Measurements from ENCODE around the gene RCN2.

Gene RCN2

DNA sequence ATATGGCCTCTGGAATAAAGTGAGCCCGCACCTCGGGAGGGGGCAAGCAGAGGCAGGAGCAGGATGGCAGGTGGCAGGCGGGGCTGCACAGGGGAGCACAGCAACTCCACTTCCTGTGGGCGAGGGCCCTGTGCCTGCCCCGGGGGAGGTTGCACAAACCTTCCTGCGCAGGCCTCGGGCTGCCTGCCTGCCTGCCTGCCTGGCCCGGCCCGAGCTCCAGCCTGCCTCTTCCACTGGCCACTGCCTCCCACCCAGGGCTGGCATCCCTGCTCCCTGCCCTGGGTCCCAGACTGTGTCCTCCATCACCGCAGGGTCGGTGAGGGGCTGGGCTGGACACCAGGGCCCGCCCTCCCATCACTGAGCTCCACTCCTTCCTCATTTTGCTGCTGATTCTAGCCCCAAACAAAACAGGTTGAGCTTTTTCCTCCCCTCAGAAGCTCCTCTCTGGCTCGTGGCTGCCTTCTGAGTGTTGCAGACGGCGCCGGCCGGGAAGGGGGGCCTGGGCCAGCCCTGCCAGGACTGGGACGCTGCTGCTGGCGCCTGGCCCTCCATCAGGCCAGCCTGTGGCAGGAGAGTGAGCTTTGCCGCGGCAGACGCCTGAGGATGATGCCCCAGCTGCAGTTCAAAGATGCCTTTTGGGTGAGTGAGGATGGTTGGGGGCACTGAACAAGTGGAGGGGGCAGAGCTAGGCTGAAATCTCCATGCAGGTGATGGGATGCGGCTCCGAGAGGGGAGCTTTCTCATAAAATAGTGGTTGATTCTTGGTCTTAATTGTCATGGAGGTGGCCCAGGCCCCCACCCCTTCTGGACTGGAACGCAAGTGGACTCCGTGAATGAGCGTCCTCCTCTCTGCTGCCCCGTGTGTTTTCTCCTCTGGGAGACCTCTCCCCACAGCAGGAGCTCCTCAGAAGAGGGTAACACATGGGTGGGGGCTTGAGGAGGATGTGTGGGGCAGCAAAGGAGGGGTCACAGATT lies 63.7 kb downstream of the RCN2 start, which contains the start of gene PSTPIP1:
Gene PSTPIP1, plus strand, starts transcription at position 156 of the 975 bp plus-strand sequence. Its CDS starts 448 bp downstream, at position 604.
- no peak for DNase-seq (ENCODE audit: low read depth)

DNA sequence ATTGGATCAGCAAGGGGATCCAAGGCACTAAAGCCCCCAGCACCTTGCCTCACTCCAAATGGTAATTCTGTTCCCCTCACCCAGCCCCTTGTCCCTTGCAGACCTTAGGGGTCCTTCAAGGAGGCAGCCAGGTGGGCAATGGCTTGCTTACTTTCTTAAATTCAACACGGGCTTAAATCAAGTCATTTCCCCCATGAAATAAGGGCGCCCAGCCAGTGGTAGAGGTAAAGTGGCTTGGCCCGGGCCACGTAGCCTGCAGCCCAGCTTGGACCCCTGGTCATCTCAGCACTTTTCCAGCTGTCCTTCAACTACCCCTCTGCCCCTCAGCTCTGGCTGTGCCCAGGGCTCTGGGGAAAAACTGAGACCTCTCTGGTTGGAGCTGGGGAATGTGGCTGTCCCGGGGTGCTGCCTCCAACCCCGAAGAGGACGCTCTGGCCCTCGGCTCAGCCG lies 64.6 kb downstream of the RCN2 start:
- DNase-seq (ENCODE audit: low read depth): no peak

DNA sequence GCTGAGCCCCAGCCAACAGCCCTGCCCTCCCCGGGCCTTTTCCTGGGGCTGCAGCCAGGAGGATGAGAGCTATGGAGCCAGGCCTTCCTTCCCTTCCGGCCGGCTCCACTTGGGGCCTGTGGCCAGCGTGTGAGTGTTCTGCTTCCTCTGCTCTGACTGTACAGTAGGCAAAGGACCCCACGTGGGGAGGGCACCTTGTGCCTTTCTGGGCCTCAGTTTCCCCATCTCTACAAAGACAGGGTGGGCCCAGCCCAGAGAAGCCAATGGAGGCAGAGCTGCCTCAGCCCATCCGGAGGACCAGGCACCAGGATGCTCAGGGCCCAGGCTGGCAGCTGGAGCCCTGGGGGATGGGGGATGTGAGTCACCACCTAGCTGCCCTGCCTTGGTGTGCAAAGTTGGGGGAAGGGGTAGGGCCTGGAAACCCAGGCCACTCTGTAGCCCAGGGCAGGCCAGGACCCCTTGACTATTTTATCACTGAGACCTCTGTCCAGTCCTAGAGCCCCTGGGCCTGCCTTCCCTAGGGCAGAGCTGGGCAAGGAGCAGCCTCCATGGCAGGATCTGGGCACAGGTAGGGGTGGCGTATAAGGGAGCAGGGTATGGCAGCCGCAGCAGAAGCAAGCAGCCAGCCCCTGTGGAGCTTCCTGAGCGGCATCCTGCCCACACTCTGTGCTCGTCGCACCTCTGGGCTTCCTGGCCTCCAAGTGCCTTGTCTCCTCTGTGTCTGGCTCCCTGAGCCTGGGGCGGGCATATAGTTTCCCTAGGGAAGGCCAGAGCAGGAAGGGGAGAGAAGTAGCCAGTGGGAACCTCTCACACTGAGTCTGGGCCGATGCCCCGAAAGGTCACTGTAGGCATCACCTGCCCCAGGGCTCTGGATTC lies 65.2 kb downstream of the RCN2 start:
- DNase-seq (ENCODE audit: low read depth): no peak

DNA sequence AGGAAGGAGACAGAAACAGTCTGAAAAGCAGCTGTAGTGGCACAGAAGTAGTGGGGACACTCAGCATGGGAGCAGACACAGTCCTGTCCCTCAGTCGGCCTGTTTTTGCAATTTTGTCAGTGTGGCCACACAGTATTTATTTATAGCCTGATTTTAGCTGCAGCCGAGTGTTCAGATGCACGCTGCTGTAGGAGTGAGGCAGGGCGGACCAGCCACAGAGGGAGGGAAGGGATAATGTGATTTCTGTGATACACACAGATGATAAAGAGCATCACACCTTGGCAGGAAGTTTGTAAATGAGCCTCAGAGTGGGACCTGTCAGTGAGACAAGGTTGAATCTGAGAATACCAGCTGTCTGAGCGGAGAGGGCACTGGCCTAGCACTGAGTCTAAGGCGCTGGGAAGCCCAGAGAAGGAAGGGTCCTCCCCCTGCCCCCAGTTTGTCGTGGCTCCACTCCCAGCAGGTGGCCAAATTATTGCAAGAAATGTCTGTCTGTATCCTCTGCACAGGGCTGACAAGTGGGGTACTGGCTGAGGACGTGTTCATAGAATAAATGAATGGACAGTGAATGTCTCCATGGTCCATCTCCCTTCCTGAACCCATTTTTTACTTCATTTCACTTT lies 67.2 kb downstream of the RCN2 start:
- no peak for DNase-seq (ENCODE audit: low read depth)

DNA sequence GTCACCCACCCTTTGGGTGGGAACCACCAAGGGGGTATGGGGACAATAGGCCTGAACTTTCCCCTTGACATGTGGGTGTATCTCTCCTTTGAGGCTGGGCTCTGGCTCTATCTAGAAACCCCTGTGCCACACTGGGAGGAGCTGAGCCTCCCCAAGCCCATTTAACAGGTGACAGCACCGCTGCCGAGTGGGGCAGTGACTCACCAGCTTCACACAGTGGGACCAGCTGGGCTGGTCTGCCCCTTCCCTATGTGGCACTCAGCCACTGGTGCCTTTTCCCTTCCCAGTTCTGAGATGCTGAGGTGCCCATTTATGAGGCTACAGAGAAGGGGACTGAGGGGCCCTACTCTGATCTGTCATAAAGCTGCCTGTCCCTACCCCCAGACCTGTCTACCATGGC lies 68.4 kb downstream of the RCN2 start:
- DNase-seq (ENCODE audit: low read depth): no peak

DNA sequence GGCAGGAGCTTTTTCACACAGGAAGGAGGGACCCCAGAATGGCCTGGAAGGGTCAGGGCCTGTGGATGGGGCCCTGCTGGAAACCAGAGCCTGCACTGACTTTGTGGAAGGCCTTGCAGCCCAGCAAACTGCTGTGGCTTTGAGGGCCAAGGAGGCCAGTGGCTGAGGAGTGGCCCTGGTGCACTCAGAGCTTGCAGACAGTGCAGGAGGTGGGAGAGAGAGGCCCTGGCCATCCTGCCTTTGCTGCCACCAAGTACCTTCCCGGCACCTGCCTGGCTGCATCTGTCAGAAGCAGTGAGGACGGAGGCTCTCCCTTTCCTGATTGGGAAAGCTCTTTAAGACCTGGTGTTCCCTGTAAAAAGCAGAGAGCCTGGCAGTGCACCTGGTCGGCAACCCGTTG lies 69.8 kb downstream of the RCN2 start:
- DNase-seq (ENCODE audit: low read depth): no peak

DNA sequence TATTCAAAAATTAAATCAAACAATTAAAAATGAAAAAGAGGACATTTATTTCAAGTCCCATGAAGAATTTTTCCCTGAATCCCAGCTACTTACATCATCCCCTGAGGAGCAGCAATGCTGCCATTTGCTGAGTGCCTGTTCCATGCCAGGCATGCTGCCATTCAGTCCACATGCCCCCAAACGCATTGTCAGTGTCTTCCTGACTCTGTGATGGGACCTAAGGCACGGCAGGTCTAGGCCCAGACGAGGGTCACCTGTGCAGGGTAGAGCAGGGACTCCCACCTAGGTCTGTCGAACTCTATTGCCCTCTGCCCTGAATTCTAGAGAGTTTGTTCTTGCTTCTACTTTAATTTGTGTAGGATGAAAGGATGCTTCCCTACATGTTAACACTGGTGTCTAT lies 70.4 kb downstream of the RCN2 start:
- DNase-seq (ENCODE audit: low read depth): no peak

DNA sequence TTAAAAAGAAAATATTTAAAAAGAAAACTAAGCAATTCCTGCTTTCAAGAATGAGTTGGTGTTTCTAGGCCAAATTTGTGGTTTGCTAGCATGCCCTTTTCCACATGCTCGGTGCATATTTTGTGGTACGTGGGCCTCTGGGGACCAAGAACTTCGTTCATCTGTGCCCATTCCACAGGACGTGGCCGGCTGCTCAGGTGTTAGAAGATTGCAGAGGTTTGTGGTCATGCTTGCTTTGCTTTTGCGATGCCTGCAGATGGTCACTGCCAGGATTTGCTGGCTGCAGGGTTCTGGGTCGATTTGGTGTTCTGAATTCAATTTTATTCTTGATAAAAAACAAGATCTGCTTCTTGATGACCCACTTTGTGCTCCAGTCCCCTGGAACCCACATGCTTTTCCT lies 70.9 kb downstream of the RCN2 start:
- DNase-seq (ENCODE audit: low read depth): no peak

DNA sequence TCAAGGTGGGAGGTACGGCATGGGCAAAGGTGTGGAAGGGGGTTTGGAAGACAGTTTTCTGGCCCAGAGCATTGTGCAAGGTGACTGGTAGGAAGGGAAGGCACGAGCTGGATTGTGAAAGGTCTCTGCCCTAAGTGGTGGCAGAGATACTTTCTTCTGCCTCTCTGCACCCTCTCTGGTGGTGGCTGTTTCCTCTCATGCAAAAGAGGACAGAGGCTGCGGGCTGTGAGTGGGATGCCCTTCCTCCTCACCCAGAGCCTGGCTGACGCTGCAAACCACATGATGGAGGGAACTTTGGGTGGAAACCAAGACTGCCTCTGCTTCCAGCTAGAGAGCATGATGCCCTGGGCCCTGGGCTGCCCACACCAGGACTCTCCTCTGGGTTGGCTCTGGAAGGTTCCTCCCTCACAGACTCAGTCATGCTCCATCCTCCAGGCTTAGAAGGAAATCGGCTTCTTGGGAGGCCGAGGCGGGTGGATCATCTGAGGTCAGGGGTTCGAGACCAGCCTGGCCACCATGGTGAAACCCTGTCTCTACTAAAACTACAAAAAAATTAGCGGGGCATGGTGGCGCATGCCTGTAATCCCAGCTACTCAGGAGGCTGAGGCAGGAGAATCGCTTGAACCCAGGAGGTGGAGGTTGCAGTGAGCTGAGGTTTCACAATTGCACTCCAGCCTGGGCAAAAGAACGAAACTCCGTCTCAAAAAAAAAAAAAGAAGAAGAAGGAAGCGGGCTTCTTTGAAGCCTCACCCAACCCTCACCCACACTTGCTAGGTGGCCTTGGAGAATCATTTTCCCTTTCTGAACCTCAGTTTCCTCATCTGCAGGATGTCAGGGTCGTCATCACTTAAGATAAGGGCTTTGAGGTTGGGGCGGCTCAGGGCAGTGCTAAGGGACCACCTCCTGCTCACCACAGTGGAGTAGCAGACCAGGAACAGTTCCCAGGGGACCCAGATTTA lies 71.7 kb downstream of the RCN2 start:
- no peak for DNase-seq (ENCODE audit: low read depth)

Data from stimulated activated CD8-positive, alpha-beta memory T cell treated with anti-CD3 and anti-CD28 coated beads, Interleukin-15, amount 100 ng/mL, for 24 hours (primary cell).